WTC11 (cell line): ENCODE results near the gene NLN. TPM values are rescaled to one million over a fixed set of nuclear protein-coding genes. Genes with fewer than 3 reads are reported as not detected.

Experiments used
- ATAC-seq: fragments of 200-7000 bp; cut with Tn5 transposase; 2 replicates; pipeline ENCODE4 v1.10.0; 2021; ENCODE audit warnings: mild to moderate bottlenecking, moderate library complexity
- CTCF ChIA-PET: fragments of 300-600 bp; sonication (Branson Sonifier 250); formaldehyde crosslinking; loops from one replicate; lab custom pipeline; 2021; ENCODE audit warnings: antibody characterized with exemption; lab: Charles Lee
- POLR2A ChIA-PET: fragments of 350-600 bp; sonication (Branson Sonifier 250); formaldehyde crosslinking; loops from one replicate; lab custom pipeline; 2021; ENCODE audit warnings: antibody characterized with exemption; lab: Charles Lee
- DNase-seq: peaks from one replicate; pipeline ENCODE4 v3.0.0; 2021; ENCODE audit warnings: low spot score
- H3K27ac Mint-ChIP-seq: 2 replicates; pipeline ENCODE4 v1.8.0; 2021; ENCODE audit warnings: mixed read lengths
- H3K27me3 Mint-ChIP-seq: 2 replicates; pipeline ENCODE4 v1.8.0; 2021; ENCODE audit warnings: low read depth, mild to moderate bottlenecking, moderate library complexity, mixed read lengths
- H3K36me3 Mint-ChIP-seq: 2 replicates; pipeline ENCODE4 v1.8.0; 2021; ENCODE audit warnings: mixed read lengths
- H3K4me1 Mint-ChIP-seq: 2 replicates; pipeline ENCODE4 v1.8.0; 2022; ENCODE audit warnings: mixed read lengths
- H3K4me3 Mint-ChIP-seq: 2 replicates; pipeline ENCODE4 v1.8.0; 2021; ENCODE audit warnings: mild to moderate bottlenecking, moderate library complexity, mixed read lengths
- H3K9me3 Mint-ChIP-seq: 2 replicates; pipeline ENCODE4 v1.8.0; 2021; ENCODE audit warnings: mixed read lengths
- AR ChIP-seq: fragments of 250-450 bp; sonication (Bioruptor Pico); IDR thresholded peaks from 2 replicates; pipeline ENCODE4 v1.9.0; 2021; ENCODE audit warnings: mild to moderate bottlenecking
- ATF2 ChIP-seq: sonication (generic); formaldehyde crosslinking; IDR thresholded peaks from 2 replicates; pipeline ENCODE4 v1.8.1; 2022; ENCODE audit warnings: low read depth, missing genetic modification reagents, borderline replicate concordance
- CBFB ChIP-seq: sonication (generic); formaldehyde crosslinking; IDR thresholded peaks from 2 replicates; pipeline ENCODE4 v1.8.1; 2022; ENCODE audit warnings: mild to moderate bottlenecking, low read depth, missing genetic modification reagents
- CTCF ChIP-seq: fragments of 200-600 bp; IDR thresholded peaks from 2 replicates; pipeline ENCODE4 v1.8.0; 2022; ENCODE audit warnings: antibody characterized with exemption
- FOXK1 ChIP-seq: sonication (generic); formaldehyde crosslinking; IDR thresholded peaks from 2 replicates; pipeline ENCODE4 v1.8.0; 2022; ENCODE audit warnings: mild to moderate bottlenecking, moderate library complexity, missing genetic modification reagents
- FOXP1 ChIP-seq: sonication (generic); formaldehyde crosslinking; IDR thresholded peaks from 2 replicates; pipeline ENCODE4 v1.8.0; 2022; ENCODE audit warnings: missing genetic modification reagents, mild to moderate bottlenecking, moderate library complexity, borderline replicate concordance
- MAX ChIP-seq: sonication (generic); formaldehyde crosslinking; IDR thresholded peaks from 2 replicates; pipeline ENCODE4 v1.8.0; 2022; ENCODE audit warnings: mild to moderate bottlenecking, missing genetic modification reagents
- NFATC4 ChIP-seq: fragments of 250-450 bp; sonication (Bioruptor Pico); IDR thresholded peaks from 2 replicates; pipeline ENCODE4 v1.9.0; 2021; ENCODE audit warnings: mild to moderate bottlenecking
- SOX15 ChIP-seq: fragments of 250-450 bp; sonication (Bioruptor Pico); IDR thresholded peaks from 2 replicates; pipeline ENCODE4 v1.9.0; 2021; ENCODE audit warnings: mild to moderate bottlenecking
- TEAD1 ChIP-seq: sonication (generic); formaldehyde crosslinking; IDR thresholded peaks from 2 replicates; pipeline ENCODE4 v1.8.0; 2022; ENCODE audit warnings: mild to moderate bottlenecking, missing genetic modification reagents
- total RNA-seq: library from RNA; stranded (reverse); gene quantifications from 3 replicates; pipeline ENCODE4 v1.2.3, GENCODE V29; 2021

Gene NLN
- total RNA-seq, 1 experiment from 2014 or later, result 163 TPM

- Mint-ChIP-seq H3K9me3 (0 out of 2 replicates have a peak, but pooled peaks cover 3% of the 10 kb centered on the region), H3K27me3 (no peaks in the 10 kb centered on the region), H3K27ac (no peak overlapping the region), H3K36me3 (no peaks in the 10 kb centered on the region), H3K4me3 (no peak overlapping the region), H3K4me1 (peaks cover 9% of the 10 kb centered on the region)
- TF ChIP-seq CBFB (CRISPR knock-in tag), result no peak
- TF ChIP-seq AR, result no peak
- ChIA-PET POLR2A (no interaction called here), CTCF (no interaction called here)
- DNase-seq, result no peak
- no peak for ATAC-seq
Observed at GRCh38 chr5:65739162-65739561, 17.2 kb downstream of the NLN start.

GRCh38 chr5:65742565-65743231, 20.7 kb downstream of the NLN start:
- POLR2A ChIA-PET, result no interaction called here
- Mint-ChIP-seq H3K4me1 (no peaks in the 10 kb centered on the region), H3K27ac (no peak overlapping the region), H3K9me3 (peaks cover 14% of the 10 kb centered on the region), H3K36me3 (peaks cover 14% of the 10 kb centered on the region), H3K27me3 (no peaks in the 10 kb centered on the region), H3K4me3 (no peak overlapping the region)
- 0 out of 2 replicates have a peak, but pooled peaks have one; percentile 26 for TF ChIP-seq CTCF
- TF ChIP-seq NFATC4 (CRISPR knock-in tag), result no peak
- ATAC-seq (no peak; the same call in 1 of the 2 replicates), DNase-seq (no peak)
- CTCF ChIA-PET, result interaction anchor here (0.5 to 1.0 kb wide), 2 partner anchors 21 kb away, joined by 3 read pairs; partner anchors contain the start of genes NLN and SGTB

- DNase-seq (no peak), ATAC-seq (no peak)
- Mint-ChIP-seq H3K36me3 (peaks cover 14% of the 10 kb centered on the region), H3K27me3 (no peaks in the 10 kb centered on the region), H3K27ac (no peak overlapping the region), H3K9me3 (peaks cover 14% of the 10 kb centered on the region), H3K4me3 (no peak overlapping the region), H3K4me1 (peaks cover 11% of the 10 kb centered on the region)
- POLR2A ChIA-PET, result no interaction called here
- CTCF ChIA-PET, result no interaction called here
- TF ChIP-seq MAX (CRISPR knock-in tag) (no peak), FOXP1 (CRISPR knock-in tag) (no peak), SOX15 (CRISPR knock-in tag) (no peak), ATF2 (CRISPR knock-in tag) (no peak)
Observed at GRCh38 chr5:65749221-65749844, 27.3 kb downstream of the NLN start.

GRCh38 chr5:65749956-65750355, 28.0 kb downstream of the NLN start:
- ATAC-seq, result peak; percentile 35
- Mint-ChIP-seq H3K4me1 (peaks cover 11% of the 10 kb centered on the region), H3K27me3 (no peaks in the 10 kb centered on the region), H3K27ac (no peak overlapping the region), H3K9me3 (peaks cover 14% of the 10 kb centered on the region), H3K4me3 (no peak overlapping the region), H3K36me3 (peaks cover 14% of the 10 kb centered on the region)
- no peak for DNase-seq
- no peak for TF ChIP-seq NFATC4 (CRISPR knock-in tag)
- TF ChIP-seq TEAD1 (CRISPR knock-in tag), result no peak
- TF ChIP-seq FOXK1 (CRISPR knock-in tag), result no peak
- ChIA-PET POLR2A (no interaction called here), CTCF (no interaction called here)
